GM11168 (cell line): ENCODE data around the gene MCM7.
"Not testable (repeated sequence)": the region's sequence is repeated elsewhere in the genome, so short reads cannot be mapped to it uniquely, and the experiment has no call there.

ENCODE experiments used
- in situ Hi-C: fragments of 300-500 bp; cut with MboI; formaldehyde crosslinking; loops from one replicate; pipeline ENCODE4 v1.12.0; 2022; ENCODE audit warnings: low sequenced_read_pairs; ENCODE audit not compliant: unreplicated experiment

The MCM7 gene

GRCh38 chr7:100101016-100101862 lies at the start of gene MCM7, which contains the start of gene AP4M1:
Gene MCM7, minus strand, starts transcription at chr7:100101397. Its CDS starts 103 bp downstream, at chr7:100101294.
Gene AP4M1, plus strand, starts transcription at chr7:100101643. Its CDS starts 72 bp downstream, at chr7:100101715.
- in situ Hi-C loops, result no loop called here

GRCh38 chr7:100148559-100149328 lies 47.5 kb upstream of the MCM7 start, which contains the start of gene LAMTOR4:
Gene LAMTOR4, plus strand, starts transcription at chr7:100148918. Its CDS starts 55 bp downstream, at chr7:100148973.
- in situ Hi-C loops, result no loop called here

GRCh38 chr7:100148225-100148558 lies 47.0 kb upstream of the MCM7 start:
- in situ Hi-C loops, result no loop called here

GRCh38 chr7:100147278-100147677 lies 46.1 kb upstream of the MCM7 start:
- in situ Hi-C loops, result no loop called here

- in situ Hi-C loops, result not testable (repeated sequence)
Measured at GRCh38 chr7:100146350-100146749, 45.2 kb upstream of the MCM7 start.

- in situ Hi-C loops, result no loop called here
Measured at GRCh38 chr7:100142461-100142860, 41.3 kb upstream of the MCM7 start.

- in situ Hi-C loops, result no loop called here
Measured at GRCh38 chr7:100141555-100141949, 40.4 kb upstream of the MCM7 start.

- in situ Hi-C loops, result loop anchor here (10.0 kb wide), 1 partner anchor 77 kb away; the partner anchor contains the start of gene PVRIG
Measured at GRCh38 chr7:100137851-100138760, 36.9 kb upstream of the MCM7 start.

GRCh38 chr7:100132697-100133151 lies 31.5 kb upstream of the MCM7 start:
- in situ Hi-C loops, result loop anchor here (10.0 kb wide), 1 partner anchor 82 kb away; the partner anchor contains the start of gene PVRIG

GRCh38 chr7:100132126-100132525 lies 30.9 kb upstream of the MCM7 start:
- in situ Hi-C loops, result loop anchor here (10.0 kb wide), 1 partner anchor 83 kb away; the partner anchor contains the start of gene PVRIG

- in situ Hi-C loops, result loop anchor here (10.0 kb wide), 1 partner anchor 84 kb away; the partner anchor contains the start of gene PVRIG
Measured at GRCh38 chr7:100130608-100131453, 29.6 kb upstream of the MCM7 start.

- in situ Hi-C loops, result loop anchor here (10.0 kb wide), 1 partner anchor 85 kb away; the partner anchor contains the start of gene PVRIG
Measured at GRCh38 chr7:100130220-100130607, 29.0 kb upstream of the MCM7 start.

- in situ Hi-C loops, result no loop called here
Measured at GRCh38 chr7:100128637-100128963, 27.4 kb upstream of the MCM7 start.

GRCh38 chr7:100127866-100128636 lies 26.9 kb upstream of the MCM7 start:
- in situ Hi-C loops, result no loop called here

- in situ Hi-C loops, result no loop called here
Measured at GRCh38 chr7:100126931-100127865, 26.0 kb upstream of the MCM7 start, which contains the start of gene MBLAC1. Gene MBLAC1, plus strand, starts transcription at chr7:100126967. Its CDS starts 429 bp downstream, at chr7:100127396.

- in situ Hi-C loops, result no loop called here
Measured at GRCh38 chr7:100126239-100126930, 25.2 kb upstream of the MCM7 start.
